HG03558 (cell line): Measurements from ENCODE around the gene LRP1B.

ENCODE experiments used
- ATAC-seq: cut with Tn5 transposase; IDR thresholded peaks from one replicate; pipeline ENCODE4 v1.9.1; 2021; ENCODE audit warnings: moderate number of reproducible peaks; ENCODE audit not compliant: unreplicated experiment; ENCODE audit errors: extremely low read depth

The LRP1B gene

DNA sequence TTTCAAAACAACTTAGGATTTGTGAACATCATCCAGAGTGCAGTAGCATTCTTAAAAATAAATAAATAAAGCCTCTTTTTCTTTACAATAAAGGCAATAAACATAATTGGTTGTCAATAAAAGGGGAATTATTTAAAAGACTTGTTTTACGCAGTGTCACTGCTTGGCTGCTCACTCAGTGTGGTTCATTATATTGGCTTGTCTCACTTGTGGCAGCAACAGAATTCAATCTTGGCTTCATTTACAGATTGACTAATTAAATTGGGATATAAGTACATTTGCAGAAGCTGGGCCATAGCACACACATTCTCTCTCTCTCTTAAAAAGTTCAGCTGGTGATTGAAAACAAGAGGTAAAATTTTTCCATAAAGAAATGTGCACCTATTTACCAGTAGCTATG, 1027.6 kb downstream of the LRP1B start:
- no peak for ATAC-seq

DNA sequence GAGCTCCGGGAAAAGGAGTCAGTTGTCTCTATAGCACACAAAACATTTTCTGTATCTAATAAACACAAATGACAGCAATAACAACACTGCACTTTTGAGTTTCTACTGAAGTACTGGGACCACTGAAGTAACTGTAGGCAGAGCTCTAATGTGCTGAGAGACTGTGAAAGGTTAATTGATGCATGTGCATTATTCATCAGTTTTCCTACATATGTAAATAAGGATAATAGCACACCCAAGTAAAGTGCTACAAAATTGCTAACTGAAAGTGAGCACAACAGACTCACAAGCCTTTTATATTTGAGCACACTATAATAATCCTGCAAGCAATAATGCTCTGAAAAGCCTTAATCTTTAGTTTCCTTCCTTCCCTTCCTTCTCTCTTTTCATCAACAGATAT, 1051.6 kb downstream of the LRP1B start:
- no peak for ATAC-seq

DNA sequence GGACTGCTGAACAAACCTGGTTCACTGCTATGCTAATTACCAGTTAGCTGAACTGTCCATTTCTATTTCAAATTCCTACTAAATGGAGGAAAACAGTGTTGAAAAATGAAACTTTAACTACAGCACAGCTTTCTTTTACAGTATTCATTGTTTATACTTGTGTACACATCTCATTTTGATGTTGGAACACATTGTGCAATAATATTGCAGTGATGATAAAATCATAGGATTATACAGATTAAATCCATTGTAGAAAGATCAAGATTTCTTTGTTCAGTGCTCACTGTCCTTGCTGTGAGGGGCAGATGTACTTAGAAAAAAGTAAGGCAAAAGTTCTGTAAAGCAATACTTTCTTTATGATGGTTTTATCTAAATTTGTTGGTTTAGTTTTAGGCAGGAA, 1055.1 kb downstream of the LRP1B start:
- ATAC-seq = no peak

DNA sequence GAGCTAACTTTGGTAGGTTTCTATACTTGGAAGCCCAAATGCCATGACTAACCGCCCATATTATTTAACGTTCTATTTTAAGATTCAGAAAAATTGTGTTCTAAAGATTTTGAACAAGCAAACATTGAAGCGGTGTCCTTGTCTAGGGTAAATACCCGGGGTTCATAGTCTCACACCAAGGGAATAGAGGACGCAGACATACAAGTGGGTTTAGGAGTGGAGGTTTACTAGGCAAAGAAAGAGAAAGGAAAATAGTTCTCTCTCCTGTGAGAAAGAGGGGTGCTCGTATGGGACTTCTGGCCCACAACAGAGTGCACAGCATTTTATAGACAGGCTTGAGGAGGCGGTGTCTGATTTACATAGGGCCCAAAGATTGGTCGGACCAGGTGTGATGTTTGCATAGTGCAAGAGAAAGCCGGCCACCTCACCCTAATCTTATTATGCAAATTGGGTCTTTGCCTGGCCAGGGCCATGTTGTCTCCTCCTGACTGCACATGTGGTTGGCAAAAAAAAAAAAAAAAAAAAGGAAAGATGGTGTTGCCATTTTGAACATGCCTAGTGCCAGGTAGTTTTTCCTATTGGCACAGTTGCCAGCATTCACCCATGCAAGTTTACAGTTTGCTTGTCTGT, 1062.6 kb downstream of the LRP1B start:
- no peak for ATAC-seq

DNA sequence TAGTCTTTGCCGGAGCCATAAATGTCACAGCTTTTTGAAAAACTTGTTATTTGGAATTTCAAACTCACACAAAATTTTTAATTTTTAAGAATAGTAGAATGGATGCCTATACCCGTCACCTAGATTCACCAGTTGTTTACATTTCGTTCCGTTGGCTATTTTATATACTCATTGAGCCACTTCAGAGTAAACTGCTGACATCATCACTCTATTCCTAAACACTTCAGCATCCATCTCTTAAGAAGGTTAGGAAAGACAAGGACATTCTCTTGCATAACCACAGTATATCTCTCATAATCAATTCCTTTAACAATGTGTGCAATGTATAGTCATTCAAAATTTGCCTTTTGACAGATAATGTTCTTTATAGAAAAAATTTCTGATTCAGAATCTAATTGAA, 1065.8 kb downstream of the LRP1B start:
- no peak for ATAC-seq

DNA sequence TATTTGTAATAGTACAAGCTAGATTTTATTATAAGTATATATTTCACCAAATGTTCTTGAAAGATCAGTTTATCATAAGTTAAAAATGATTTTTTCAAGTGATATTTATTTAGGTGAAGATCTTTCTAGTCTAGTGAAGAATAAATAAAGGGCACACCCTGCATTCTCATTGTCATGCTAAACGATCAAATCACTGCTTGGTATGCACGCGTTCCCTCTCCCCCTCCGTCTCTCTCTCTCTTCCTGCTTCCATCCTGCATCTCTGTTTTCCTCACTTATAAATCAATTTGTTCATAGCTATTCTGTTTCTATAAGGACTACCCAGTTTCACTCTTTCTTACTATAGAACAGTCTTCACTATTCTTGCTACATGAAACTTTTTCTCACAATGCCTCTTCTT, 1067.4 kb downstream of the LRP1B start:
- no peak for ATAC-seq

DNA sequence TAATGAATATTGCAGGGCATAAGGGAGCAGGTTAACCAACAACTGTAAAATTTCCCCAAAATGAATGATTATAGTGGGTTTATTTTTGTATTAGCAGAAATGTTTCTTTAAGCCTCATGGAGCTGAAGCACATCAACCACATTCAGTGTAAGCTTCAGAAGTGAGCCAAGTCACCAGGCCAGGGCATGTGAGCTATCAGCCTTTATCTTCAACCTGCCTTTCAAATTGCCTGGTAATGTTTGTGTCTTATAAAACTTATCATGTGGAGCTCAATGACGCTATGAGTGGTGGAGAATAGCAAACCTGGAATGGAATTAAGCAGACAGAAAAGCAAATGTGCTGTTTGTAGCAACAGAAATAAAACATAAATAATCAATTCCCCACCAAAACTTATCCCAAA, 1068.4 kb downstream of the LRP1B start:
- ATAC-seq = no peak

DNA sequence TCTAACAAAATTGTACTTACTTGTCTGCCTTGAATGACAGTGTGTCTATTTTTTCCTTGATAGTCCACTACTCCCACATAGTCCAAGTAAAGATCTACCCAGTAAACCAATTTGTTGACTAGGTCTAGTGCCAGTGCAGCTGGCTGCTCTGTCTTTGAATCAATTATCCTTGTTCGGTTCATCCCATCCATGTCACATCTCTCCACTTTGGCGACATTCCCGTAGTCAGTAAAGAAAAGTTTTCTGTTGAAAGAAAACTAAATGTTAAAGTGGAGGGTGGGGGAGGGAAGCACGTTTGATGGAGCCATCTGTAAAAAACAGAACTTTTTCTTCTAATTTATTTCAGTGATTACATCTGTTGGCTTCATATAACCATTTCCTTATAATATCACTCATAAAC, 1068.8 kb downstream of the LRP1B start:
- ATAC-seq = no peak

DNA sequence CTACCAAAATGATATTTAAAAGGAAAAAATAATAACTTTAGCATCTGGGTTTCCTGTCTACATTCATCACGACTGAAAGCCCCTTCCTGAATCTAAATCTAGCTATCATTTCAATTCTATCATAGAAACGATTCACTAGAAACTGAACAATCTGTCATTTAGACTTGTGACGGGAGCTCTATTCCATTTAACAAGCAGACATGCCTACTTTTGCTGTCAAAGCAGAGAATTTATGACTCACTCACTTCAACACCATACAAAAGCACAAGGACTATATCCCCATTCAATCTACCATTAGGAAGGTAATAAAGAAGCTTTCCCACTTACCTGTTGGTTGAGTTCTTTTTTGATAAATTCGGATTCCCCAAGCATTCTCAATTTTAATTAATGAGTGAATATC, 1072.3 kb downstream of the LRP1B start:
- no peak for ATAC-seq

DNA sequence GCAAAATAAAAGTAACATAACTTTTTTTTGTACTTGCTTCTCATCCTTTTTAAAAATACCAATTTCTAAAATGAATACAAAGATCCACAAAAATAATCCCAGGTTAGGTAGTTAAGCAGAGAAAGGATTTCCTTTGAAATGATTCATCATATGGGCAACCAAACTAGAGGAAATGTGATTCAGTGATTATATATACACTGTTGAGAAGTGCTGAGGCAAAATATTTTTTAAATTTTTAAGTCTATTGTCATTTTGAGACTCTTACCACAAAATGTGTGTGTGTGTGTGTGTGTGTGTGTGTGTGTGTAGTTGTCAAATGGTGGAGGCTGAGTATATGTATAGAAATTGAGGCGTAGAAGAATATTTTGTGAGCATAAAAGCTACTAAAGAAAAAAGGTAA, 1075.3 kb downstream of the LRP1B start:
- ATAC-seq = no peak

DNA sequence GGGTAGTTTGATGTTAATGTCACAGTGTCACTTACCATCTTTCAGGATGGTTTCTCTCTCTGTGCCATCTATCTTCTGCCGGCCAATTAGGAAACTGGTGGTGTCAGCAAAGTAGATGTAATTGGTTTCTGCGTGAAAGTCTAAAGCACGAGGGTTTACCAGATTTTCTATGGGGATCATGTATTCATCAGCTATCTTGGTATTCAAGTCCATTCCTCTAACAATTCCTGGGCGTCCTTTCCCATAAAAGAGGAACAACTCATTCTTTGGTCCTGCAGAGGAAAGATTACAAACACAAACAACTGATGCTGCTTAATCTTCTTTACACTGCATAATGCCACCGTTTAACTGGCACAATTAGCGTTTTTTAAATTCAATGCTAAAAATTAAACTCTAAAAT, 1081.9 kb downstream of the LRP1B start:
- no peak for ATAC-seq

DNA sequence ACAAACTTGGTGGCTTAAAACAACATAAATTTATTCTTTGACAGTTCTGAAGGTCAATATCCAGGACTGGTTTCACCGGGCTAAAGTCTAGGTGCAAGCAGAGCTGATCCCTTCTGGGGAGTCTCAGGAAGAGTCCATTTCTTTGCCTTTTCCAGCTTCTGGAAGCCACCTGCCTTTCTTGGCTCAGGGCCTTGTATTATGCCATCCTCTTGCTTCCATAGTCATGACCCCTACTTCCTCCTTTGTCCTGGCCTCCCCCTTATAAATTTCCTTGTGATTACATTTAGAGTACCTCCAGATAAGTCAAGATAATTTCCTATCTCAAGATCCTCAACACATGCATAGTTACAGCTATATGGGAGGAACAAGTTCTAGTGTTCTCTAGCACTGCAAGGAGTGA, 1089.5 kb downstream of the LRP1B start:
- no peak for ATAC-seq

DNA sequence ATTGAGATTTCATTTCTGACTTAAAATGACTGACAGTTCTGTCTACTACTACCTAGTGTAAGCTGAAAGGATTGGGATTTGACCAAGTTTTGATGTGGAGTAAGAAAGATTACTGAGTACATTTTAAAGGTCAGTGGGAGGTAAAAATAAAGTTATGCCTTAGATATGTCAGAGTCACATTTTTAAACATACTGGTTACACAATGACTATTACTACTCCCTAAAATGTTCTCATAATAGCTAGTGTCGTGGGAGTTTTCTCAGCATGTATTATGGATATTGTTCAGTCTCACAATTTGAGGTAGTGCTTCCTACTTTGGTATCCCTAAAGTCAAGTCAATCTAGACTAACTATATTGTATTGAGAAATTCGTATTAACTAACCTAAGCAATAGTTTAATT, 1092.5 kb downstream of the LRP1B start:
- no peak for ATAC-seq

DNA sequence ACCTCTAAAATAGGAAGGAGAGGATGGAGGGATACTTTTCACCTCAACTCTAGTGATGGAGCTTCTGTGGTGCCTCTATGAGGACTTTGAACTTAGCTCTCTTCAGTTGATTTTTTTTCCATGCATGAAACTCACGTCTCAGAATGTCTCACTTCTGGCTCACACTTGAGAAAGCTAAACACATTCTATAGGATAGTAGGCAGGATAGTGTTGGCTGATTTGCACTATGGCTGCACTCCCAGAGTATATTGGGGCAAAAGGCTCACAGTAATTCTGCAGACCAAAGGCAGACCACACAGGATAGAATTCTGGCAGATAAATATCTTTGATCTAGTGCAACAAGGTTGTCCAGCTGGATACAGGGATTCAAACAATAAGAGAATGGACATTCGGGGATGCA, 1093.5 kb downstream of the LRP1B start:
- no peak for ATAC-seq

DNA sequence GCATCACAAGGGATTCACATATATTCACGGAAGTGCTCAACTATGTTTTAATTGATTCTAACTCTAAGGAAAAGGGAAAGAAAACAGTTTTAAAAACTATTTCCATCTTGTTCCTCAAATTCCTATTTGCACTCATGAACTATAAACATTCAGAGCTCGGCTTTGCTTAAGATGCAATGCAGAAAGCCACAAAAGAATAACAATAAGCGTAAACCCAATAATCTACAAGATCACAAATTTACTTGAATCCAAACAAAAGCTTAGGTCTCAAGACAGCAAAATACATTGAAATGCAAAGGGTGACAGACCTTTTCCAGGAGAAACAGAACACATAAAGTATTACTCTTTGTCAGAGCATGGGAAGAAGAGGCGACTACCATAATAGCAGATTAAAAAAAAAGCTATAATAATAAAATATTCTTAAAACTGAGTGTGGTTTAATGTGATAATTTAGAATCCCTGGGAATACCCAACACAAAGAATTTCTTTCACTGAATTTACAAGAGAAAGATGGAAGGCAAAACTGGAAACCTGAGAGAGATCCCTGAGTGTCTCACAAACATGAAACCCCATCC, 1094.9 kb downstream of the LRP1B start:
- ATAC-seq = no peak

DNA sequence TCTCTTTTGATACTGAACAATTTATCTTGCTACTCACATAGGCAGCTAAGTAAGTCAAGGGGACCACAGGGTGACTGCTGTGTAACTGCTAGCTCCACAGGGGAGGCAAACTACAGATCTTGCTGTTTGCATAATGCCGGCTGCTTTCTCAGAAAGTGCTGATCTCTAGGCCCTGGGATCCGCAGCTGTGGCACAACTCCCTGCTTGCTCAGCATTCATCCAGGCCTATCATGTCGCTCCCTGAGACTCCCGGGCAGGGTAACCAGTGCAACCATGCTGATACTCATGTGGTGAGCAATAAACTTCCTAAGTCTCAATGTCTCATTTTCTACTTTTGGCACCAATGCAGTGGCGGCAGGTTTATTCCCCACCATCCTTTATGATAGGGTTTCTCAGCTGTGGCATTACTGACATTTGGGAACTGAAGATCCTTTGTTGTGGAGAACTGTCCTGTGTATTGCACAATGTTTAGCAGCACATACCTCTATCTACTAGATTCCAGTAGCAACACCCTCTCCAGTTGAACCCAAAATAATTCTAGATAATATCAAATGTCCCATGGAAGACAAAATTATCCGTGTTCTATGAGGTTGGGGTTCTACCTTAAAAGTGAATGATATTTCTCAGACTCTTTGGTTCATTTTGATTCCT, 1101.3 kb downstream of the LRP1B start:
- no peak for ATAC-seq

DNA sequence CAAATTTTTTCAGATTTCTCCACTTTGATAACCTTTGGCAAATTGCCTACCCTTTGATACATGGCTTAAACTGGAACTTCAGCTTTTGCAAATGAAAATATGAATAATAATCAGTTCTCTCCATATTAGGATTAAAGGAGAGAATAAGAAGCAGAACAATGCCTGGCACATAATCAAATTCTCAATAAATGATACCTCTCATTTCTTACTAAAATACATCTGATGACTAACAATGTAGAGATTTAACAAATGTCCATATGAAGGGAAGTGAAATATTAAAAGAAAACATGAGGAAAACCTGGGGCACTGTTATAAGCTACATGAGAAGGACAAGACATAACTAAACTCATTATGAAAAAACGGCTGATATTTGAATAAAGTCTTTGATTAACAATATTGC, 1103.6 kb downstream of the LRP1B start:
- ATAC-seq = no peak

DNA sequence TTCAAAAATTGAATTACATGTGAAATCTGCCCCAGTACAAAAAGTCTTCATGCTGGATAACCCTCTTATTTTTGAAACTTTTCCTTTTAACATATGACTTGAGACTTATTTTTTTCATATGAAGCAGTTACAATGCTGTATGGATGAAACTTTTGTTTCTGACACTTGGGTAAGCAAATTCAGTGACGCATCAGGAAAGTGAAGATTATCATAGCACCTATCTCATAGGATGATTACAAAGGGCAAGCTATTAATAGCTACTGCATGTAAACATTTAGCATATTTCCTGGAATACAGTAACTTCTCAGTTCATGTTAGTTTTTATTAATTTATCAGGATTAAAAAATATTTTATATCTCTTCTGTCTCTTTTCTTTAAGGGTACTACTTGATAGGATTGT, 1109.2 kb downstream of the LRP1B start:
- no peak for ATAC-seq

DNA sequence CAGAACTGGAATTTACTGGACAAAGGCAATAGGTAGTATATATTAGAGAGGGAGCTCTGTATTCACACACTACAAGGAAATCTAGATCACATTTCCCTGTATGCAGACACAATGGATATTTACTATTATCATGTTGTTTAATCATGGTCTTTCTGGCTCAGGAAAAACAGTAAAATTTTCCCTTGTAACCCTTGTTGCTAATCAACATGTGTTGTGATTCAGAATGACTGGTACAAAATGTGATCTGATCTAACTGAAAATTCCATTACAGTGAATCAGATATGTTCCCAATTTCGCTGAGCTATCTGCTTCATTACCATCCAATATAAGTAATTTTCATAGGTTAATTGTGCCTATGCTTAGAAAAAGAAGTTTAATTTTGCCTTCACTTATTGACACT, 1109.7 kb downstream of the LRP1B start:
- no peak for ATAC-seq

DNA sequence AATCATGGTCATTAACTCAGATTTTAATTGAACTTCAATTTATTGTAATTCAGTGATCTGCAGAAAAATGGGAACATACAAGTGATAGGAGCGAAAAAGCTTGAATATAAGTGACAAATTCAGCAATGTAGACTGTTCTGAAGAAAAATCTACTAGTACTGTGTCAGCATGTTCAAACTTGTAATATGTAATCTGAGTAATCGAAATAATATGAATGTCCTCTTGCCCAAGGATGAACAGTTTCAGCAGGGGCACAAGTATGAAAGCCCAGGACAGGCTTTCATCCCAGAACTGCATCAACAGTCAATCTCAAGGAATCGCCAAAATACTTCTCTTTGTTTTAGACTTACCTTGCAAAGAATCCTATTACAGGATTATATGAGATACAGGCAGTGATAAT, 1110.5 kb downstream of the LRP1B start:
- no peak for ATAC-seq

DNA sequence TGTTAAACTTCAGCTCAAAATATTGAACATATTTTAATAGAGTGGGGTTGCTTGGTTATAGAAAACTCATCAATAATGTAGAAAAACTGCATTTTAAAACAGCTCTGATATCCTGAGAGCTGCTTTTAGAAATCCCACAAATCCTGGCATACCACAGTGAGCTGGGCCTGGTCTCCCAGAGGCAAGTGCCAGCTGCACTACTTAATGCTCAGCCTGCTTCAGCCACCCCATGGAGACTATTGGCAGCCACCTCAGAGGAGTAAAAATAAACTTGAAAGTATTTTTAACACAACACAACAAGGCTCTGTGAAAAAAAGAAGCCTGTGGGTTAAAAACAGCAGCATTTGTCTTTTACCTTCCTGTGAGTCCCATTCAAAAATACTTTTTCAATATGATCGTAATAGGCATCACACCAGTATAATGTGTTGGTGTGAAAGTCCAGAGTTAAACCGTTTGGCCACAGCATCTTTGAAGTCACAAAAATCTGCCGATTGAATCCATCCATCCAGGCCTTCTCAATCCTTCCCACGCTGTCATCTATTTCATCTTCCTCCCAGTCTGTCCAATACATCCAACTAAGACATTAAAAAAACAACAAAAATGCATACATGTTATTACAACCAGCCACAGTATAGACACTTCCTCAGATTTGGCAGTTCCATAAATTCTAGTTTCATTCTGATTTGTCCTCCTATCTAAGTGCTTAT, 1115.3 kb downstream of the LRP1B start:
- no peak for ATAC-seq
